SK-N-SH (cell line): ENCODE data around the gene ACOT9. TPM values are rescaled to one million over a fixed set of nuclear protein-coding genes. Genes with fewer than 3 reads are reported as not detected.
"Not testable (repeated sequence)": the region's sequence is repeated elsewhere in the genome, so short reads cannot be mapped to it uniquely, and the experiment has no call there.

Experiments
- CTCF ChIA-PET: fragments of 300-600, 350-600 bp; formaldehyde crosslinking; extraction: SDS; loops from one replicate; lab custom pipeline; 2021; lab: Yijun Ruan, JAX
- POLR2A ChIA-PET: fragments of 350-600 bp; sonication (Branson Sonifier 250); formaldehyde crosslinking; extraction: SDS; loops from one replicate; lab custom pipeline; 2020; ENCODE audit warnings: antibody characterized with exemption, inconsistent platforms; lab: Yijun Ruan, JAX
- DNase-seq: peaks from one replicate; pipeline ENCODE4 v3.0.0; 2012
- H2AFZ ChIP-seq: fragments of 200-600 bp; sonication (generic); 2 replicates; pipeline ENCODE4 v1.8.1; 2016; ENCODE audit warnings: antibody characterized with exemption, mild to moderate bottlenecking, low read depth
- H3F3A ChIP-seq: fragments of 200-600 bp; sonication (generic); replicated peaks from 2 replicates; pipeline ENCODE3; 2016; ENCODE audit warnings: antibody characterized with exemption, mild to moderate bottlenecking; ENCODE audit not compliant: insufficient read depth
- H3K27ac ChIP-seq, 2 experiments: fragments of 200-500 bp in 1 of 2; fragments of 200-600 bp in 1 of 2; sonication (Bioruptor generic) in 1 of 2; sonication (generic), shearing (Covaris generic) in 1 of 2; 2 replicates each; pipeline versions ENCODE4 v1.5.1 to v1.6.1; 2014 to 2016; ENCODE audit warnings: low read depth in 2 of 2, inconsistent platforms in 1 of 2, low read length in 1 of 2, mild to moderate bottlenecking in 1 of 2, mixed read lengths in 1 of 2
- H3K27me3 ChIP-seq: fragments of 200-600 bp; sonication (generic), shearing (Covaris generic); 2 replicates; pipeline ENCODE4 v1.6.1; 2016; ENCODE audit warnings: mixed run types; ENCODE audit not compliant: insufficient read depth
- H3K36me3 ChIP-seq, 2 experiments: fragments of 200-500 bp in 1 of 2; fragments of 200-600 bp in 1 of 2; sonication (Bioruptor generic) in 1 of 2; sonication (generic) in 1 of 2; replicated peaks in 1 of 2; 2 replicates each; pipeline versions ENCODE3 to v1.5.1; 2014 to 2016; ENCODE audit warnings: low read length in 1 of 2, mild to moderate bottlenecking in 1 of 2; ENCODE audit not compliant: insufficient read depth in 2 of 2, control insufficient read depth in 1 of 2
- H3K4me1 ChIP-seq, 2 experiments: fragments of 200-500 bp in 1 of 2; fragments of 200-600 bp in 1 of 2; sonication (Bioruptor generic) in 1 of 2; sonication (generic), shearing (Covaris generic) in 1 of 2; 2 replicates each; pipeline versions ENCODE4 v1.5.1 to v1.6.1; 2014 to 2016; ENCODE audit warnings: low read depth in 1 of 2, low read length in 1 of 2, mixed run types in 1 of 2; ENCODE audit not compliant: insufficient read depth in 2 of 2, control insufficient read depth in 1 of 2
- H3K4me2 ChIP-seq: fragments of 200-600 bp; sonication (generic), shearing (Covaris generic); 2 replicates; pipeline ENCODE4 v1.6.1; 2017; ENCODE audit warnings: mixed run types
- H3K4me3 ChIP-seq, 2 experiments: fragments of 200-500 bp in 1 of 2; fragments of 200-600 bp in 1 of 2; sonication (Bioruptor generic) in 1 of 2; sonication (generic), shearing (Covaris generic) in 1 of 2; 2 replicates each; pipeline versions ENCODE4 v1.5.1 to v1.8.1; 2014 to 2016; ENCODE audit warnings: low read depth in 2 of 2, inconsistent platforms in 1 of 2, low read length in 1 of 2, mild to moderate bottlenecking in 1 of 2, mixed read lengths in 1 of 2, moderate library complexity in 1 of 2
- H3K79me2 ChIP-seq: fragments of 200-600 bp; sonication (generic); 2 replicates; pipeline ENCODE4 v1.8.1; 2017; ENCODE audit warnings: mild to moderate bottlenecking; ENCODE audit not compliant: insufficient read depth
- H3K9ac ChIP-seq: fragments of 200-600 bp; sonication (generic); 2 replicates; pipeline ENCODE4 v1.6.1; 2017; ENCODE audit warnings: mixed run types
- H3K9me2 ChIP-seq: fragments of 200-600 bp; sonication (generic); 2 replicates; pipeline ENCODE4 v1.6.1; 2017; ENCODE audit warnings: mixed run types
- H3K9me3 ChIP-seq: fragments of 200-600 bp; sonication (generic); 2 replicates; pipeline ENCODE4 v1.6.1; 2017; ENCODE audit warnings: mixed run types, mild to moderate bottlenecking, moderate library complexity
- H4K20me1 ChIP-seq: fragments of 200-600 bp; sonication (generic); 2 replicates; pipeline ENCODE4 v1.6.1; 2017; ENCODE audit warnings: mild to moderate bottlenecking, mixed run types; ENCODE audit not compliant: insufficient read depth
- CHD2 ChIP-seq: fragments of 150-350 bp; IDR thresholded peaks from 2 replicates; pipeline ENCODE4 v1.6.1; 2018; ENCODE audit warnings: low read length; ENCODE audit not compliant: partially characterized antibody
- CTCF ChIP-seq: fragments of 200-600 bp; sonication (generic); IDR thresholded peaks from 2 replicates; pipeline ENCODE4 v1.6.1; 2017; ENCODE audit warnings: antibody characterized with exemption, mild to moderate bottlenecking, moderate library complexity
- ELF1 ChIP-seq: IDR thresholded peaks from 2 replicates; pipeline ENCODE4 v1.4.0; 2012
- EP300 ChIP-seq, 2 experiments: IDR thresholded peaks; 2 replicates each; pipeline versions ENCODE4 v1.4.0 to v1.6.1; 2012; ENCODE audit warnings: borderline replicate concordance in 1 of 2, low read depth in 1 of 2, low read length in 1 of 2
- GATA2 ChIP-seq: sonication (generic); formaldehyde crosslinking; IDR thresholded peaks from 2 replicates; pipeline ENCODE4 v1.5.0; 2020; ENCODE audit warnings: mild to moderate bottlenecking, missing genetic modification reagents
- JUND ChIP-seq: IDR thresholded peaks from 2 replicates; pipeline ENCODE4 v1.4.0; 2012
- NRF1 ChIP-seq: IDR thresholded peaks from 2 replicates; pipeline ENCODE4 v1.6.1; 2012; ENCODE audit warnings: low read depth, mild to moderate bottlenecking, low read length
- PBX3 ChIP-seq: IDR thresholded peaks from 2 replicates; pipeline ENCODE4; 2012
- REST ChIP-seq: IDR thresholded peaks from 2 replicates; pipeline ENCODE4 v1.6.1; 2012; ENCODE audit warnings: mild to moderate bottlenecking, low read depth, low read length, moderate library complexity
- SMC3 ChIP-seq: IDR thresholded peaks from 2 replicates; pipeline ENCODE4 v1.6.1; 2012; ENCODE audit warnings: low read depth, low read length, improper control_type of control experiment
- TAF1 ChIP-seq: IDR thresholded peaks from 2 replicates; pipeline ENCODE4 v1.6.1; 2012; ENCODE audit warnings: low read depth, mild to moderate bottlenecking, low read length, moderate library complexity, borderline replicate concordance
- TCF12 ChIP-seq: IDR thresholded peaks from 2 replicates; pipeline ENCODE4 v1.4.0; 2012
- YY1 ChIP-seq: IDR thresholded peaks from 2 replicates; pipeline ENCODE4 v1.4.0; 2012; ENCODE audit warnings: low read depth, mild to moderate bottlenecking
- WGBS: methylation state at CpG from one replicate; pipeline ENCODE4 v1.1.6; 2017; ENCODE audit warnings: low lambda C conversion rate; 5-methylcytosine and 5-hydroxymethylcytosine counted together
- polyA plus RNA-seq, 3 experiments: library from polyadenylated mRNA; depleted of rRNA; stranded (reverse); fragments of >200 nt; gene quantifications; 2 replicates each; pipeline ENCODE4 v1.2.3, GENCODE V29; 2012

Gene ACOT9
- polyA plus RNA-seq, 1 of the 3 experiments (the other 2 are of a cell fraction), result 23.7 TPM

GRCh38 chrX:23773601-23774175 lies 30.6 kb upstream of the ACOT9 start:
- Histone ChIP-seq H3K27me3 (no peaks in the 10 kb centered on the region; the same call in 1 of the 2 replicates), H3K9ac (no peak overlapping the region), H3K4me2 (no peak overlapping the region), H2AFZ (no peak overlapping the region), H3K27ac (no peak overlapping the region), H3K79me2 (no peaks in the 10 kb centered on the region), H3K4me1 (no peaks in the 10 kb centered on the region), H3K9me3 (no peaks in the 10 kb centered on the region), H4K20me1 (no peaks in the 10 kb centered on the region), H3K9me2 (no peaks in the 10 kb centered on the region), H3F3A (no peaks in the 10 kb centered on the region), H3K36me3 (no peaks in the 10 kb centered on the region), H3K4me3 (no peak overlapping the region)
- ChIA-PET POLR2A (no interaction called here), CTCF (interaction anchor here (1.3 kb wide), 1 partner anchor 128 kb away, joined by 7 read pairs; no protein-coding TSS in a partner anchor)
- no peak for DNase-seq
- WGBS, result 44% methylated on average over 3 of the region's 3 CpGs
- TF ChIP-seq YY1, result no peak
- TF ChIP-seq CTCF, result no peak
- no peak for TF ChIP-seq SMC3
- TF ChIP-seq JUND, result no peak
- no peak for TF ChIP-seq GATA2 (CRISPR knock-in tag)
- no peak for TF ChIP-seq ELF1
- TF ChIP-seq PBX3, result no peak

- H3K4me3 ChIP-seq, H3K27me3 ChIP-seq, H4K20me1 ChIP-seq, H3K4me1 ChIP-seq, H3K4me2 ChIP-seq, H3K36me3 ChIP-seq, H2AFZ ChIP-seq, H3K9me3 ChIP-seq, H3K27ac ChIP-seq, H3K9ac ChIP-seq, H3F3A ChIP-seq, H3K9me2 ChIP-seq, H3K79me2 ChIP-seq, DNase-seq, POLR2A ChIA-PET: not testable (repeated sequence)
- 48% methylated on average over 7 of the region's 7 CpGs for WGBS
- CTCF ChIA-PET, result interaction anchor here (1.3 kb wide), 1 partner anchor 12 kb away, joined by 6 read pairs; the partner anchor contains the start of gene SAT1
Measured at GRCh38 chrX:23771086-23771485, 28.0 kb upstream of the ACOT9 start.

- H3K9me3 ChIP-seq, result no peaks in the 10 kb centered on the region
- 67% methylated on average over 2 of the region's 2 CpGs for WGBS
- H3K4me2 ChIP-seq, result no peak overlapping the region
- H3K4me3 ChIP-seq, result no peak overlapping the region
- CTCF ChIA-PET, result interaction anchor here (1.3 kb wide), 1 partner anchor 13 kb away, joined by 6 read pairs; the partner anchor contains the start of gene SAT1
- H3K4me1 ChIP-seq, result no peaks in the 10 kb centered on the region; a peak in 1 of 4 replicates
- H3K27me3 ChIP-seq, result no peaks in the 10 kb centered on the region; the same call in 1 of the 2 replicates
- no peak overlapping the region for H3K27ac ChIP-seq
- DNase-seq, result no peak
- peaks cover 6% of the 10 kb centered on the region for H3F3A ChIP-seq
- H3K79me2 ChIP-seq, result no peaks in the 10 kb centered on the region
- no peaks in the 10 kb centered on the region for H4K20me1 ChIP-seq
- no peak overlapping the region for H3K9ac ChIP-seq
- POLR2A ChIA-PET, result no interaction called here
- no peaks in the 10 kb centered on the region for H3K36me3 ChIP-seq
- H3K9me2 ChIP-seq, result no peaks in the 10 kb centered on the region
- no peak overlapping the region for H2AFZ ChIP-seq
- no peak for TF ChIP-seq EP300 (IDR thresholded peaks at IDR 0.05; ENCODE audit: borderline replicate concordance in 1 of 2, low read depth in 1 of 2, low read length in 1 of 2)
- TF ChIP-seq SMC3, result no peak
- TF ChIP-seq TAF1, result no peak
- TF ChIP-seq REST, result no peak
- no peak for TF ChIP-seq NRF1
- no peak for TF ChIP-seq CHD2
- TF ChIP-seq TCF12, result no peak
- no peak for TF ChIP-seq YY1
Measured at GRCh38 chrX:23770142-23770541, 27.1 kb upstream of the ACOT9 start.
